Measurements from ENCODE around the gene MLST8.

MLST8 gene

GRCh38 chr16:2173916-2174315, 31.3 kb upstream of the MLST8 start:
- DNase-seq = no peak

- DNase-seq = no peak
Measured at GRCh38 chr16:2174396-2175131, 30.7 kb upstream of the MLST8 start.

DNA sequence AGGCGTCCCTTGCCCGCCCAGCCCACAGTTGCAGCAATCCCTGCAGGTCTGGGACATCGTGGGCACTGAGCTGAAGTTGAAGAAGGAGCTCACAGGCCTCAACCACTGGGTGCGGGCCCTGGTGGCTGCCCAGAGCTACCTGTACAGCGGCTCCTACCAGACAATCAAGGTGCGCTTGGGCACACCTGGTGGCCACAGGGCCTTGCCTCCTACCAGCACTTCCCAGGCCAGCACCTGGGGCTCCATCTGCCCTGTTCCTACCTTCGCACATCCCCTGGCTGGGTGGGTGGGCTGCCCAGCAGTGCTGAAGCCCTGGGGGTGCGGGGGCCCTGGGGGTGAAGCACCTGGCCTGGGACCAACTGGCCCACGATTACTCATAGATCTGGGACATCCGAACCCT, 29.8 kb upstream of the MLST8 start:
- no peak for DNase-seq

- DNase-seq = no peak
Measured at GRCh38 chr16:2176047-2176446, 29.2 kb upstream of the MLST8 start.

DNA sequence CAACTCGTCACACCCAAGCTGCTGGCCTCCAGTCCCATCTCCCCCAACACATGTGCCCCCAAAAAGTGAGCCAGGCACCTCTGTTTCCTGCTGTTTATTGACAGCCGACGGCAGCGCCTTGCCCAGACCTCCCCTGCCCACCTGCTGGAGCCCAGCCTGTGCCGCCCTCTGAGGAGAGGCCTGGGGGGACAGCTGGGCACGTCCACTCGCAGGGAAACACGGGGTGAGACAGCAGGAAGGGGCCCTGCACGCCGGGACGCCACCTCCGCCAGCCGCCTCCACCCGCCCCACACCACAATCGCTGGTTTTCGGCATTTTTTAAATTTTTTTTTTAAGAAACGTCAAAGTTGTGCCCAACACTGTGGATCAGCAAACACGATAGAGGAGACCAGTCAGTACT, 28.2 kb upstream of the MLST8 start:
- DNase-seq = no peak

DNA sequence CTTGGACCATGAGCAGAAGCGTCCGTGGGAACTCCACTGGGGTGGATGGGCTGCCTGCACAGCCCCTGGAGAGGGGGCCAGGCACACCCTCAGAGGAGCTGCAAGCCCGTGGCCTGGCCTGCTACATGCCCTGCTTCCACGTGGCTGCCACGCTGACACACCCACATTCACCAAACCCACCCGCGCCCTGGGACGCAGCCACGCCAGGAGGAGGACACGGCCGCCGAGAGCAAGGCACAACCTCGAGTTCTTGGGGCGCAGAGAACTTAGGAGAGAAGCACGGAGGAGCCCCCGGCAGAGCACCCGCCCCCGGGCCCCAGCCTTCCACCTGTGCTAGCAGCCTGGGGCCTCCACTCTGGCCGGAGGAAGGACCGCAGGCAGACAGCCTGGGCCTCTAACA, 27.7 kb upstream of the MLST8 start:
- no peak for DNase-seq

DNA sequence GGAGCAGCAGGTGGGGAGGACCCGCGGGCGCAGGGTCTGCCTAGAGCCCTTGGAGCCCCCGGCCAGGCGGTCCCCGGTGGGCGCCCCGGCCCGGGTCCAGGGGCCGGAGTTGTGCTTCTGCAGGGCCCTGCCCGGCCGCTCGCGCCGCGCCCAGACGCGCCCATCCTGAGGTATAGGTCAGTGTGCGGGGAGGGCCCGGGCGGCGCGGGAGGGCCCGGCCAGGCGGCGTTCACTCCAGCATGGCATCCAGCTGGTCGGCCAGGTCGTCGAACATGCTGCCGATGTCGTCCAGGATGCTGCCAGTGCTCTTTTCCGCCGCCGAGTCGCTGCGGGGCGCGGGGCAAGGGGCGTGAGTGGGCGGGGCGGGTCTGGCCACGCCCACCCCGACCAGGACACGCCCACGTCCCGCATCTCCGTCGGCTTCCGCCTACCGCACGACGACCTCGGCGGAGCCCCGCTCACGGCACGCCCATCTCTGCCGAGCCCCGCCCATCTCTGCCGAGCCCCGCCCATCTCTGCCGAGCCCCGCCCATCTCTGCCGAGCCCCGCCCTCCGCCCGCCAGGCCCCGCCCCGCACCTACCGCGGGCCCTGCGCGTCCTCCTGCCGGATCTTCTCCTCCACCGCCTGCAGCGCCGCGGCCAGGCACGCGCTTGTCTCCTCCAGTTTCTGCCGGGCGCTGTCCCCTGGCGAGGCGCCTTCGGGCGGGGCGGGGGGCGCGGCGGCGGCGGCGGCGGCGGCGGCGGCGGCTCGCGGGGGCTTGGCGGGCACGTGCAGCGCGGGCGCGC, 26.7 kb upstream of the MLST8 start:
- DNase-seq = peak; percentile 70 to 75

DNA sequence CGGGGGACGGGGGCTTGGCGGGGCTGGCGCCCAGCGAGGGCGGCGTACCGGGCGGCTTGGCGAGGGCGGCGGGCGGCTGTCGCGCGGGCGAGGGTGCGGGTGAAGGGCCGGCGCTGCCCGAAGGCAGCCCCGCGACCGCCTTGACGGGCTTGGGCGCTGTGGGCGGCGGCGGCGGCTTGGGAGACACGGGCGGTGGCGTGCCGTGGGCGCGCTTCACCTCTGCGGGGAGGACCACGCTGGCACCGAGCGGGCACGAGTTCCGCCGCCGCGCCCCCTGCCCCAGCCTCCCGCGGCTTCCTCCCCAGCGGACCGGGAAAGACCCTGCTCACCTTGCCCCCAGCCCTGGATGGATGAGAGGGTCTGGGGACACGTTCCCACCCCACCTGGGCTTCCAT, 26.1 kb upstream of the MLST8 start:
- no peak for DNase-seq

GRCh38 chr16:2179576-2179975, 25.7 kb upstream of the MLST8 start:
- no peak for DNase-seq

- DNase-seq = no peak
Measured at GRCh38 chr16:2180461-2180860, 24.8 kb upstream of the MLST8 start.

GRCh38 chr16:2180962-2181923, 24.0 kb upstream of the MLST8 start:
- DNase-seq = no peak

DNA sequence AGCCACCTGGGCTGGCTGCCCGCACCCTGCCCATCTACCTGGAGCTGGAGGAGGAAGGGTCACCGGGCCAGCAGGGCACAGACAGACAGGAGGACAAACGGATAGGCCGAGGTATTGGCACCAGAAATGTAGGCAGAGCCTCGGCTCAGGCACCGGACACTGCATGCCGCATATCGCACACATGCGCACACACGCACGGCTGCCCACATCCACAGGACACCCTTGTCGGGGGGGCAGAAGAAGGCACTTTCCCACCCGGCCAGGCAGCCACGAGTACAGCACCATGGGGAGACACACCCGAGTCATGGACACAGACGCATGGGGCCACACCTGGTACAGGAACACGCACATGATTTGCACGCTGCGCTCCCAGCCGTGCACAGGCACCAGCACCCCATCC, 23.3 kb upstream of the MLST8 start:
- DNase-seq = no peak

- DNase-seq = no peak
Measured at GRCh38 chr16:2183671-2184070, 21.6 kb upstream of the MLST8 start.

- no peak for DNase-seq
Measured at GRCh38 chr16:2184346-2184745, 20.9 kb upstream of the MLST8 start.

DNA sequence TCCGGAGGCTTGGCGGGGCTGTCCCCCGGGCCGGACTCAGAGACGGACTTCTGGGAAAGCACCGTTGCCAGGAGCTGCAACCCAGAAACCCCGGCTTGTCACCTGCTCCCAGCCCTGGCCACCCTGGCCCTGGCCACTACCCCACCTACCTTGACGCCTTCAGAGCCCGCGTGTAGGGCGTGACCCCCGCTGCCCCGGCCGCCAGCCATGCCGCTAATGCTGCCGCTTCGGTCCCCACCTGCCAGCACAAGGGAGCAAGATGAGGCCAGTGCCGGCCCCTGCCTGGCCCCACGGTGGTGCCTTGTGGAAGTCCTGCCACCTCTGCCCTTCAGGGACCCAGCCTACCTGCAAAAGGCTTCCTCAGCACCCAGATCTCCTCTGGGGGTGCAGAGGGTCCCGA, 20.3 kb upstream of the MLST8 start:
- no peak for DNase-seq

DNA sequence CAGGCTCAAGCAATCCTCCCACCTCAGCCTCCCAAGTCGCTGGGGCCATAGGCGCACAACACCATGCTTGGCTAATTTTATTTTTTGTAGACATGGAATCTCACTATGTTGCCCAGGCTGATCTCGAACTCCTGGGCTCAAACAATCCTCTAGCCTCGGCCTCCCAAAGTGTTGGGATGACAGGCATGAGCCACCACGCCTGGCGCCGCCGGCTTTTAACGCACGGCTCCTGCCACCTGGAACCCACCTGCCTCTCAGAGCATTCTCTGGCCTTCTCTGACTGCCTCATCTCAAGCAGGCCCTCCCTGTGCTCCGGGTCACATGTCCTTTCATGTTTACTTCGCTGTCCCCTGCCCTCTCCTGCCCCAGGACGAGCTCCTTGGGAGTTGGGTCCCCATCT, 19.2 kb upstream of the MLST8 start:
- no peak for DNase-seq

GRCh38 chr16:2186505-2186904, 18.7 kb upstream of the MLST8 start:
- DNase-seq = no peak

DNA sequence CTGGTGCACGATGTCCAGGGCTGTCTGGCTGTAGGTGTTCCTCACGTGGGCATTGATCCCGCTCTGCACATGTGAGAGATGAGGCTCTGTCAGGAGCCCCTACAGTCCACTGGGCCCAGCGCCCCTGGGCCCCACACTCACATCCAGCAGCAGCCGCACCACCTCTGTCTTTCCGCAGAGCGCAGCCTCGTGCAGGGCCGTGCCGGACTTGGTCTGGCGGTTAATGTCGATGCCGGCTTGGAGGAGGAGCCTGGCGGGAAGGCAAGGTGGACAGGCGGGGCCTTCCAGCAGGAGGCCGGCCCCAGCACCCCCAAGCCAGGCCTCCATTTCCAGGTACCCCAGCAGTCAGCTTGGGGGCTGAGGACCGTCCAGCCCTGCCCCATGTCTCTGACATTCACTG, 18.0 kb upstream of the MLST8 start:
- DNase-seq = no peak

- no peak for DNase-seq
Measured at GRCh38 chr16:2188395-2188794, 16.9 kb upstream of the MLST8 start.

GRCh38 chr16:2189252-2189893, 15.9 kb upstream of the MLST8 start:
- DNase-seq = no peak

- DNase-seq = no peak
Measured at GRCh38 chr16:2190002-2190658, 15.1 kb upstream of the MLST8 start.
